Measurements from ENCODE around the gene FOXD1.

DNA sequence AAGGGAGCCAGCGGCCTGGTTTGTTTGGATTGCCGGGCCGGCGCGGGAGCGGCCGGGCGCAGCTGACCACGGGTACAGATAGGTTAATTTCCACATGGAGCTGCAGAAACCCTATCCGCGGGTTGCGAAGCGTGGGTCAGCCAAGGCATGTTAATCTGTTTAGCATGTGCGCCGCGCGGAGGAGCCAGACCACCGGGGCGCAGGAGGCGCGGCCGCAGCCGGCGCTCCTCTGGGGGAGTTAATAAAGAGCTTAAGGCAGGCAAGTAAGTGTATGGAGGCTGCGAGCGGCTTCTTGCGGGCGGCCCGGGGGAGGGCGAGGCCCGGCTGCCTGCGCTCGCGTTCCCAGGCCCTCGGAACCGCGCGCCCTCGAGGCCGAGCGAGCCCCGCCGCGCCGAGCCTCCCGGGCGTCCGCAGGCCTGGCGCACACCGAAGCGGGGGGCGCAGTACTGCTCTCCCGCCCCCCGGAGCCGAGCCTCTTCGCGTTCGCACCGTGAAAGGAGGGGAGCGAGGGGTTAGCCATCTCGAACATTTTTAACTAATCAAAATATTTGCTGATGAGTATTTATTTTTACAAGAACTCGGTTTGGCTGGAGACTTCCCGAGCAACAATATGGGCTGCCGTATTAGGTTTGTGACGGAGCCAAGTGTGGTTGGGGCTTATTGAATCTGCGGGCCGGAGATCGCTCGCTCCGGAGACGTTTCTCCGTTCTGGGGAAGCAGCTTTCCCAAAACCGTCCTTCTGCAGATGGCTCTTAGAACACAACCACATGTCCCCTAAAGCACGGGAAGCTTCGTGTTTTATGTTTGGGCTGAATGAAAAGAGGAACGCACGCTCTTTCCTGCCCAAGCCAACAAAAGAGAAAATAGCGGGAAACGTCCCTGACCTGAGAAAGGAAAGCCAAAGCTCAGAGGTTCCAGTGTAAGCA is 28.8 kb downstream of the FOXD1 start:
- TF ChIP-seq, protein P1, sequence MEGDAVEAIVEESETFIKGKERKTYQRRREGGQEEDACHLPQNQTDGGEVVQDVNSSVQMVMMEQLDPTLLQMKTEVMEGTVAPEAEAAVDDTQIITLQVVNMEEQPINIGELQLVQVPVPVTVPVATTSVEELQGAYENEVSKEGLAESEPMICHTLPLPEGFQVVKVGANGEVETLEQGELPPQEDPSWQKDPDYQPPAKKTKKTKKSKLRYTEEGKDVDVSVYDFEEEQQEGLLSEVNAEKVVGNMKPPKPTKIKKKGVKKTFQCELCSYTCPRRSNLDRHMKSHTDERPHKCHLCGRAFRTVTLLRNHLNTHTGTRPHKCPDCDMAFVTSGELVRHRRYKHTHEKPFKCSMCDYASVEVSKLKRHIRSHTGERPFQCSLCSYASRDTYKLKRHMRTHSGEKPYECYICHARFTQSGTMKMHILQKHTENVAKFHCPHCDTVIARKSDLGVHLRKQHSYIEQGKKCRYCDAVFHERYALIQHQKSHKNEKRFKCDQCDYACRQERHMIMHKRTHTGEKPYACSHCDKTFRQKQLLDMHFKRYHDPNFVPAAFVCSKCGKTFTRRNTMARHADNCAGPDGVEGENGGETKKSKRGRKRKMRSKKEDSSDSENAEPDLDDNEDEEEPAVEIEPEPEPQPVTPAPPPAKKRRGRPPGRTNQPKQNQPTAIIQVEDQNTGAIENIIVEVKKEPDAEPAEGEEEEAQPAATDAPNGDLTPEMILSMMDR (IDR thresholded peaks at IDR 0.05), result peak in 1 of 4 experiments; percentile 7
- TF ChIP-seq POLR2A (IDR thresholded peaks at IDR 0.05), result no peak
- no peak for TF ChIP-seq EP300 (IDR thresholded peaks at IDR 0.05)
- TF ChIP-seq POLR2AphosphoS5 (IDR thresholded peaks at IDR 0.05), result no peak
